Measurements from ENCODE around the gene TOX3.

GRCh38 chr16:52422307-52422706, 124.6 kb downstream of the TOX3 start:
- TF ChIP-seq CTCF (IDR thresholded peaks at IDR 0.05 in 4 of 5, conservative IDR thresholded peaks at IDR 0.05 in 1 of 5) (no peak), POLR2A (IDR thresholded peaks at IDR 0.05) (no peak)

Data from gastrocnemius medialis (tissue), 4 donors.